H1 (cell line): ENCODE measurements around the gene SEMA3E.

Experiments used
- CTCF ChIP-seq, 3 experiments: IDR thresholded peaks; 1 replicate in 2 of 3; 2 replicates in 1 of 3; pipeline versions ENCODE4 v1.5.1 to v1.6.1; 2011; ENCODE audit warnings: low read length in 3 of 3, mild to moderate bottlenecking in 3 of 3, inconsistent platforms in 2 of 3, low read depth in 1 of 3, moderate library complexity in 1 of 3; ENCODE audit not compliant: insufficient read depth in 1 of 3; ENCODE audit errors: control extremely low read depth in 1 of 3
- E2F6 ChIP-seq: IDR thresholded peaks from 2 replicates; pipeline ENCODE4 v1.6.1; 2012; ENCODE audit warnings: inconsistent platforms
- EP300 ChIP-seq, 2 experiments: IDR thresholded peaks; 1 replicate in 1 of 2; 2 replicates in 1 of 2; pipeline ENCODE4 v1.6.1; 2011 to 2012; ENCODE audit warnings: low read depth in 2 of 2, low read length in 2 of 2, mild to moderate bottlenecking in 2 of 2, borderline replicate concordance in 1 of 2, inconsistent platforms in 1 of 2, moderate library complexity in 1 of 2
- EZH2 ChIP-seq: fragments of 200-600 bp; sonication (generic); IDR thresholded peaks from 2 replicates; pipeline ENCODE4 v1.7.1; 2012; ENCODE audit warnings: low read depth, mild to moderate bottlenecking, moderate library complexity, low read length, inconsistent platforms; ENCODE audit not compliant: severe bottlenecking
- HDAC2 ChIP-seq, 2 experiments: fragments of 300-600 bp in 1 of 2; sonication (generic) in 1 of 2; IDR thresholded peaks; 2 replicates each; pipeline ENCODE4 v1.6.1; 2011 to 2012; ENCODE audit warnings: low read depth in 2 of 2, low read length in 2 of 2, mild to moderate bottlenecking in 2 of 2, moderate library complexity in 2 of 2, borderline replicate concordance in 1 of 2, inconsistent platforms in 1 of 2
- POLR2A ChIP-seq, 2 experiments: IDR thresholded peaks; 1 replicate in 1 of 2; 2 replicates in 1 of 2; pipeline ENCODE4 v1.6.1; 2011; ENCODE audit warnings: low read depth in 2 of 2, low read length in 2 of 2, mild to moderate bottlenecking in 2 of 2; ENCODE audit errors: control extremely low read depth in 1 of 2
- POLR2AphosphoS5 ChIP-seq: IDR thresholded peaks from 2 replicates; pipeline ENCODE4 v1.6.1; 2011; ENCODE audit warnings: low read depth, low read length

- no peak for TF ChIP-seq HDAC2 (IDR thresholded peaks at IDR 0.05; ENCODE audit: borderline replicate concordance in 1 of 2, low read depth in 2 of 2, low read length in 2 of 2)
- TF ChIP-seq EZH2: no peak
- TF ChIP-seq CTCF (IDR thresholded peaks at IDR 0.05; ENCODE audit: control extremely low read depth in 1 of 3, insufficient read depth in 1 of 3, low read depth in 1 of 3, low read length in 3 of 3): no peak
- TF ChIP-seq POLR2AphosphoS5: no peak
- no peak for TF ChIP-seq POLR2A (IDR thresholded peaks at IDR 0.05; ENCODE audit: control extremely low read depth in 1 of 2, low read depth in 2 of 2, low read length in 2 of 2)
- no peak for TF ChIP-seq EP300 (IDR thresholded peaks at IDR 0.05; ENCODE audit: borderline replicate concordance in 1 of 2, low read depth in 2 of 2, low read length in 2 of 2)
- TF ChIP-seq E2F6: no peak
Measured at GRCh38 chr7:83550100-83550499, 98.8 kb downstream of the SEMA3E start.
